ENCODE data around the gene PLA2G10. TPM values are rescaled to one million over a fixed set of nuclear protein-coding genes. Genes with fewer than 3 reads are reported as not detected.
"Not testable (repeated sequence)": the region's sequence is repeated elsewhere in the genome, so short reads cannot be mapped to it uniquely, and the experiment has no call there.

PLA2G10 gene
- total and polyA plus RNA-seq, 3 donors from 2014 or later, result 1.0 to 4.5 (median 1.5) TPM

- 72% methylated on average over 12 of the region's 12 CpGs for WGBS, 2 donors
- Histone ChIP-seq H3K4me3 (no peak overlapping the region), H3K9me3 (no peaks in the 10 kb centered on the region), H3K27me3 (no peaks in the 10 kb centered on the region), H3K4me1 (peaks cover 18% of the 10 kb centered on the region), H3K36me3 (ENCODE audit: low read depth, missing control alignments) (no peaks in the 10 kb centered on the region), H3K27ac (peak overlapping the region in 1 of 2 donors; percentile 11)
- intact Hi-C loops (cut with DNase I; ENCODE audit: low total_unique reads), result no loop called here
- TF ChIP-seq POLR2A (IDR thresholded peaks at IDR 0.05) (no peak), CTCF (IDR thresholded peaks at IDR 0.05) (no peak)
- no peak for DNase-seq
These were observed 58.5 kb downstream of the PLA2G10 start for GRCh38 chr16:14635395-14636165.

- Histone ChIP-seq H3K36me3 (ENCODE audit: low read depth, missing control alignments) (no peaks in the 10 kb centered on the region), H3K27ac (peak overlapping the region in 1 of 2 donors; percentile 90), H3K4me1 (peaks cover 19% of the 10 kb centered on the region), H3K4me3 (peak overlapping the region in 1 of 2 donors; percentile 83), H3K9me3 (no peaks in the 10 kb centered on the region), H3K27me3 (no peaks in the 10 kb centered on the region)
- no peak for TF ChIP-seq CTCF (IDR thresholded peaks at IDR 0.05)
- no peak for TF ChIP-seq POLR2A (IDR thresholded peaks at IDR 0.05)
- no peak for DNase-seq
- intact Hi-C loops (cut with DNase I; ENCODE audit: low total_unique reads), result no loop called here
- WGBS, 2 donors, result 53 to 55% methylated on average over 7 of the region's 7 CpGs
These were observed 59.8 kb downstream of the PLA2G10 start for GRCh38 chr16:14634389-14634725.

GRCh38 chr16:14632693-14633569, 61.2 kb downstream of the PLA2G10 start, which contains the start of gene BFAR:
Gene BFAR (plus strand): TSS chr16:14632951. CDS start chr16:14644347, 11,396 bp downstream.
- peak within 1 kb of the TSS; percentile 90 to 91 for H3K27ac ChIP-seq
- peak within 1 kb of the TSS; percentile 83 to 90 for H3K4me3 ChIP-seq
- intact Hi-C loops (cut with DNase I; ENCODE audit: low total_unique reads), result no loop called here
- WGBS, 2 donors, result 0% methylated on average over 18 to 65 of the region's 69 CpGs
- TF ChIP-seq CTCF (IDR thresholded peaks at IDR 0.05) (no peak), POLR2A (IDR thresholded peaks at IDR 0.05) (peak; percentile 90)
- H3K4me1 ChIP-seq, result peaks cover 24% of the 10 kb centered on the region
- no peaks in the 10 kb centered on the region for H3K27me3 ChIP-seq
- no peaks in the 10 kb centered on the region for H3K9me3 ChIP-seq
- H3K36me3 ChIP-seq (ENCODE audit: low read depth, missing control alignments), result no peaks in the 10 kb centered on the region
- peak; percentile 100 for DNase-seq

DNA sequence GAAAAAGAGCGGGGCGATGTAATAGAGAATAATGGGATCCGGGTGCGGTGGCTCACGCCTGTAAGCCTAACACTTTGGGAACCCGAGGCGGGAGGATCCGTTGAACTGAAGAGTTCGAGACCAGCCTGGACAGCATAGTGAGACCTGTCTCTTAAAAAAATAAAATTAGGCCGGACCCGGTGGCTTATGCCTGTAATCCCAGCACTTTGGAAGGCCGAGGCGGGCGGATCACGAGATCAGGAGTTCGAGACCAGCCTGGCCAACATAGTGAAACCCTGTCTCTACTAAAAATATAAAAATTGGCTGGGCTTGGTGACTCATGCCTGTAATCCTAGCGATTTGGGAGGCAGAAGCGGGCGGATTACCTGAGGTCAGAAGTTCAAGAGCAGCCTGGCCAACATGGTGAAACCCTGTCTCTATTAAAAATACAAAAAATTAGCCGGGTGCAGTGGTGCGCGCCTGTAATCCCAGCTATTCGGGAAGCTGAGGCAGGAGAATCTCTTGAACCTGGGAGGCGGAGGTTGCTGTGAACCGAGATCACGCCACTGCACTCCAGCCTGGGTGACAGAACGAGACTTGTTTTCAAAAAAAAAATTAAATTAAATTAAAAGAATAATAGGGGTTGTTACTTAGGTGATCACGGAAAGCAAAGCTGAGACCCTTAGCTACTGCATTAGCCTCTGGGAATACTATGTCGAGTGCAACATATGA, 63.3 kb downstream of the PLA2G10 start:
- Histone ChIP-seq H3K27ac (peak overlapping the region in 1 of 2 donors; percentile 88), H3K4me3 (peak overlapping the region; percentile 91 to 95), H3K4me1 (peaks cover 17% of the 10 kb centered on the region)
- H3K36me3 ChIP-seq (ENCODE audit: low read depth, missing control alignments); H3K27me3 ChIP-seq; intact Hi-C loops (cut with DNase I; ENCODE audit: low total_unique reads); DNase-seq; H3K9me3 ChIP-seq: not testable (repeated sequence)
- WGBS, 2 donors, result 63 to 67% methylated on average over 29 of the region's 29 CpGs

Data from testis (tissue), 3 donors.